Stimulated activated CD8-positive, alpha-beta memory T cell treated with anti-CD3 and anti-CD28 coated beads, Interleukin-12 subunit alpha, Interleukin-12 subunit beta, amount 100 ng/mL, for 1 hour (primary cell): ENCODE measurements around the gene GH2.
"Not testable (repeated sequence)": the region's sequence is repeated elsewhere in the genome, so short reads cannot be mapped to it uniquely, and the experiment has no call there.

Source experiments
- DNase-seq: peaks from one replicate; pipeline ENCODE4 v3.0.0-alpha.2; 2020; ENCODE audit warnings: low read depth

Gene GH2

DNA sequence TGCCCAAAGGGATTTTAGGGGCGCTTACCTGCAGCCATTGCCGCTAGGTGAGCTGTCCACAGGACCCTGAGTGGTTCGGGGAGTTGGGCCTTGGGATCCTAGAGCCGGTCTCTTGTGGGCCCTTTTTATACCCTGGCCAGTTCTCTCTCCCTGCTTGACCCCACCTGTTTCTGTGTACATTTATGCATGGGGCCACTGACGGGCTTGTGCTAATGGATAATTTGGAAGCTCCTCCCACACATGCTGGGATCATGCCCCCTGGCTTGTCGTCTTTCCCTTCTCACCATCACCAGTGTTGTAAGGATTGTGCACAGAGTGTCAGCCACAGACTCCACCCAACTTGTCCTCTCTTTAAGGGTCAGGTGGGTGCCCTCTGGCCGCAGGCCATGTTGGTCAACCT lies 8.2 kb downstream of the GH2 start, which contains the start of gene CSH2:
Gene CSH2 (minus strand): TSS at position 101 of the 400 bp plus-strand sequence. CDS start 63 bp downstream, at position 38.
- not testable (repeated sequence) for DNase-seq

DNA sequence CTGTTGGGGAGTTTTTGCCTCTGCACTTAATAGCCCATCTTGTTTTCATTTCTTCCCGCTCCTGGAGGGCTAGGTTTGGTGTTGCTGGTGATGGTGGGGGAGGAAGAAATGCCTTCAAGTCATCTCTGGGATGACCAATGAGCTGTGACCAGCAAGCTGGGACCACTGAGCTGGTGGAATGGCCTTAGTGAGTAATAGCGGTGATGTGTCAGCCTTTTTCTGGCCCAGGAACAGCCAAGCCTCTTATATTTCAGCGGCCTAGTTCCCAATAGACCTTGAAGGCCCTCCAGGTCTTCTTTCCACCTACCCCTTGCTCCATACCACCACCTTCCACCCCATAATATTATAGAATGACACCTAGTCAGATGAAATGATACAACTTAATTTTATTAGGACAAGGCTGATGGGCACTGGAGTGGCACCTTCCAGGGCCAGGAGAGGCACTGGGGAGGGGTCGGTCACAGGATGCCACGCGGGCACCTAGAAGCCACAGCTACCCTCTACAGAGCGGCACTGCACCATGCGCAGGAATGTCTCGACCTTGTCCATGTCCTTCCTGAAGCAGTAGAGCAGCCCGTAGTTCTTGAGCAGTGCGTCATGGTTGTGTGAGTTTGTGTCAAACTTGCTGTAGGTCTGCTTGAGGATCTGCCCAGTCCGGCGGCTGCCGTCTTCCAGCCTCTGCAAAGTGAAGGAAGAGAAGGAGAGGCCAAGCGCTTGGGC lies 9.9 kb downstream of the GH2 start:
- DNase-seq = not testable (repeated sequence)

DNA sequence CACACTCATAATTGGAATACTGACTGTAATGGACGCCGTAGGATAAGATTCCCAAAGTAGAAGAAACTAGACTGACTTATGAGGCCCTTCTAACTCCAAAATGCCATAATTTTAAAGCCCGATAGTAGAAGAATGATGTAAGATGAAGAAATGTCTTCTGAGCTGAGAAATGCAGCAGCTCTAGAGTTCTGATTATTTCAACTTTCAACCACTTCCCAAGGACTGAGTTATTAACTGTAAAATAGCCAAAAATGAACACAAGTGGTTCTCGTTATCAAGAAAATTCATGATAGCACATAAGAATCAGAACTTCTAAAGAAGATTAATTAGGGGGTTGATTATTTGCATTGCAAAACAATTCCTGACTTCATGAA lies 11.5 kb downstream of the GH2 start:
- DNase-seq = not testable (repeated sequence)

DNA sequence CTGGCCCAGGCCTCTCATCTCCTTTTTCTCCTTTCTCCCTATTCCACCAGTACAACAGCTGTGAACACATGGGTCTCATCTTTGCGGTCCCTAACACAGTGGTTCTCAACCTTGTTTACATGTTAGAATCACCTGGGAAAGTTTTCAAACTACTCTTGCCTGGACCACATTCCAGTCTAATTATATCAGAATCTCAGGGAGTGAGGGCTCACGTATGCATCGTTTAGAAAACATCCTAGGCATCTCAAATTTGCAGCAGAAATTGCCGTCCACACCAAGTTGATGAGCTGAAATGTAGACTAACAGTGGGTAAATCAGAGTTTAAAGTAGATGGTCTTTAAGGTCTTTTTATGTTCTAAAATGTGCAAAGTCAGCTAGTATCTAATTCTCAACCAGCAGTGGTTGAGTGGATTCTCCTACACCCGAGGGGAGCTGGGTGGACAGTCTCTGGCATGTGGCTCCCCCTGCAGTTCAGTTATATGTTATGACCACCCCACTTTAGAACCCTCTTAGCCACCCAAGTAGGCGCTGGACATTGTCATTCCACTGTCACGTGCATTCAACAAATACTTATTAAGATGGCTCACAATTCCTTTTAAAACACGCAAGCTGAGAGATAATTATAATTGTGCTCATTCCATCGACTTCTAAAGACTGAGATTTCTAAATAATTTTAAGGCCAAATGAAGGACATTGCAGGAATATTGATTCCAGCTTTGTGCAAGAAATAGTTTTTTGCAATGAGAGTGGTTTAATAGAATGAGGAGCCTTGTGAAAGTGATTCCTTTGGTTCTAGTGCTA lies 12.1 kb downstream of the GH2 start:
- DNase-seq = not testable (repeated sequence)

DNA sequence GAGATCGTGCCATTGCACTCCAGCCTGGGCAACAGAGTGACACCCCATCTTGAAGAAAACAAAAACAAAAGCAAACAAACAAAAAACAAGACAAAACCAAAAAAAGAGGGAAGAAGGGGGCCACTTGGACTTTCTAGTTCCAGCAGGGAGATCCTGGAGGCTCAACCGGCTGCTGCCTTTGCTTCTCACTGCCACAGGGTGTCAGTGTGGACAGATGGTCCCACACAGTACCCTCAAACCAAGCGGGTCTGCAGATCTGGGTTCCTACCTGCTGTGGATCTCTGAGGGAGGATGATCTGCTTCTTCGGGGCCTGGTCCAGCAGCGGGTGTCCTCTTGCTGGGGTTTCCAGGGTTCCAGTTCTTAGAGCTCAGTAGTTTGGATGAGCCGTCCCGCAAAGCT lies 15.1 kb downstream of the GH2 start:
- not testable (repeated sequence) for DNase-seq

DNA sequence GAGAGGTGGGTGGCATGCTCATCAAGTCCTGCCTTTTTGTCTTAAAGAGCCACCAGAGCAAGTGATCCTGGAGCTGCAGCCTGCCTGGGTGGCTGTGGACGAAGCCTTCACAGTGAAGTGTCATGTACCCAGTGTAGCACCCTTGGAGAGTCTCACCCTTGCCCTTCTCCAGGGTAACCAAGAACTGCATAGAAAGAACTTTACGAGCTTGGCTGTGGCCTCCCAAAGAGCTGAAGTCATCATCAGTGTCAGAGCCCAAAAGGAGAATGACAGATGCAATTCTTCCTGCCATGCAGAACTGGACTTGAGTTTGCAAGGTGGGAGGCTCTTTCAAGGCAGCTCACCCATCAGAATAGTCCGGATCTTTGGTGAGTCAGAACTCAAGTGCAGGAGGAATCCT lies 22.5 kb downstream of the GH2 start:
- no peak for DNase-seq

DNA sequence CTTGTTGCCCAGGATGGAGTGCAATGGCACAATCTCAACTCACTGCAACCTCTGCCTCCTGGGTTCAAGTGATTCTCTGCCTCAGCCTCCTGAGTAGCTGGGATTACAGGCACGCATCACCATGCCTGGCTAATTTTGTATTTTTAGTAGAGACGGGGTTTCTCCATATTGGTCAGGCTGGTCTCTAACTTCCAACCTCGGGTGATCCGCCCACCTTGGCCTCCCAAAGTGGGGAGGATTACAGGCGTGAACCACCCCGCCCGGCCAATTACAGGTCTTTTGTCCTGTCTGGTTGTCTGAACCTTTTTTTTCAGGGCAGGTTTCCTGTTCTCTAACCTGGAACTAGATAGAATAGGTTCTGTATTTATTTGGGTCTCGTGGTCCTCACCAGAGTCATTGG lies 25.3 kb downstream of the GH2 start:
- DNase-seq = not testable (repeated sequence)

DNA sequence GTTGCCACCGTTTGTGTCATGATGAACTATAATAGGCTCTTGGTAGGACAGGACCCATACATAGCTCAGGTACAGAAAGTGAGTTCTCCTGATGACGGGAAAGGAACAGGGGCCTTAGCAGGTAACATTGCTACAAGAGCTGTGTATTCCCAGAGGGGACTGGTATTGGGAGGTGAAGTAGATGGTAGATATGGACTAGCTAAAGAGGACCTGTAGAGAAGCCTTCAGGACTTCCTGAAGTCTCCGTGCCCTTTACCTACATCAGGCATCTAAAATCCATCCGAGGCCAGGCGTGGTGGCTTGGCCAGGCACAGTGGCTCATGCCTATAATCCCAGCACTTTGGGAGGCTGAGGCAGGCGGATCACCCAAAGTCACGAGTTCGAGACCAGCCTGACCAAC lies 26.6 kb downstream of the GH2 start:
- DNase-seq = no peak

DNA sequence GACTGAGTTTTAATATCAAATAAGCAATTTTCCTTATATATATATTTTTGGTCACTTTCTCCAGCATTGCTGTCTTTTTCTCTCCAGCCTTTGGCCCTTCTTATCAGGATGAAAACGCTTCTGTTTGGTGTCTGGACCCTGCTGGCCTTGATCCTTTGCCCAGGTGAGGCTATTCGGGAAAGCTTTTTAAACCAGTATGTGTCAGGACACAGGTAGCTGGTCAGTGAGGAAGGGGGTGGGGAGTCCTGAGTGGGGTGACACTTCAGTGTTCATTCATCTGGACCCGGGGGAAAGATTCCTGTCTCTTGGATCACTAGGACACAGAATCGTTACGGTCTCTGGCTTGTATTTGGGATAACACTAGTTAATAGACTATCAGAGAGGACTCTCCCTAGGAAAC lies 27.0 kb downstream of the GH2 start:
- no peak for DNase-seq

DNA sequence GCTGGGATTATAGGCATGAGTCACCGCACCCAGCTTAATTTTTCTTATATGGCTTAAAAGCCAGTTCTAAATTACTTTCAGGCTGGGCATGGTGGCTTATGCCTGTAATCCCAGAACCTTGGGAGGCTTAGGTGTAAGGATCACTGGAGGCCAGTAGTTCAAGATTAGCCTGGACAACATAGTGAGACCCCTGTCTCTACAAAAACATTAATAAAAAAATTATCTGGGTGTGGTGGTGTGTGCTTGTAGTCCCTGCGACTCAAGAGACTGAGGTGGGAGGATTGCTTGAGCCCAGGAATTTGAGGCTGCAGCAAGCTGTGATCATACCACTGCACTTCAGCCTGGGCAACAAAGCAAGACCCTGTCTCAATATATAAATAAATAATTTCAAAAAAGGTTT lies 28.5 kb downstream of the GH2 start:
- no peak for DNase-seq

DNA sequence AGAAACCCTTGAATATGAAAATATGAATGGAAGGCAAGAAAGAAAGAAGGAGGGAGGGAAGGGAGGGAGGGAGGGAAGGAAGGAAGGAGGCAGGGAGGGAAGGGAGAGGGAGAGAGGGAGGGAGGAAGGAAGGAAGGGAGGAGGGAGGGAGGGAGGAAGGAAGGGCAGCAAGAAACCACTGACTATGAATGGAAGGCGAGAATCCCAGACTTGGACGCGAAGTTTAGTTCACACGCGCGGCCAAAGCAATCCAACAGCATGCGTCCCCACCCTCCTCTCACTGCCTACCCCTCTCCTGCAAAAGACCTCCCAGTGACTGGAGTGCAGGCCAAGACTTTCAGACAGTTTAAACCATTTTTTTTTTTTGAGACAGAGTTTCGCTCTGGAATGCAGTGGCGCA lies 31.3 kb downstream of the GH2 start:
- no peak for DNase-seq

DNA sequence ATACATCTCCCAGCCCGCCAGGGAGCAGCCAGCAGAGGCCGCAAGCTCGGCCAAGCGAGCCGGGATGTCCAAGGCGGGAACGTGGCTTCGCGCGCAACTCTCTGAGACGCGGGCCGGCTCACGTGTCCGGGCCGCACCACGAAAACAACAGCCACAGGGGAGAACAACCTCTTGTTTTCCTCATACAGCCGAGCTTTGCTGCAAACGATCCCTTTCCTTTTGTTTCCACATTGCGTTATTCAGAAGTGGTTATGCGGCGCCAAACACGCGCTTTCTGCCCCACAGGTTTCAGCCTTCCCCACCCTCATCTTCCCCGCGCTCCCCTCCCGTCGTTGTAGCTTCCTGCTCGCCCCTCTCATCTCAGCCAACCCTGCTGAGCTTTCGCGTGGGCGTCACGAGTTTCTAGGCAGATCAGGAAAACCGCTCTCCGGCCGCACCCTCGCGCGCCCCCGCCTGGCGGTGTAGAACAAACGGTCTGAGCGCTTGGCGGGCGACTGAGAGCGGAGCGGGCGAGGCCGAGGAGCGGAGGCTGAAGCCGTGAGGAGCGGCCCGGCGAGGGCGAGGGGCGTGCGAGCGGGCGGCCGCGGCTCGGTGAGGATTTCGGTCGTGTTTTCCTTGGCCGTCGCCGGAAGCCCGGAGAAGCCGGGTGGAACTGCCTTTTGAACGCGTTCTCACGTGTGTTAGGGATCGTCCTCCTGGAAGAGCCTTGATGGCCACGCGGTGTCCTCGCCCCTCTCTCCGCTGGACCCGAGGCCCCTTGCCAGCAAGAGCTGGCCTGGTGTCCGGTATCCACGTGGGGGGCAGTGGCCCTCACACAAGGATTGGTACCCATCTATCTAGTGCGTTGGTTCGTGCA lies 32.7 kb downstream of the GH2 start:
- DNase-seq = peak; percentile 91

DNA sequence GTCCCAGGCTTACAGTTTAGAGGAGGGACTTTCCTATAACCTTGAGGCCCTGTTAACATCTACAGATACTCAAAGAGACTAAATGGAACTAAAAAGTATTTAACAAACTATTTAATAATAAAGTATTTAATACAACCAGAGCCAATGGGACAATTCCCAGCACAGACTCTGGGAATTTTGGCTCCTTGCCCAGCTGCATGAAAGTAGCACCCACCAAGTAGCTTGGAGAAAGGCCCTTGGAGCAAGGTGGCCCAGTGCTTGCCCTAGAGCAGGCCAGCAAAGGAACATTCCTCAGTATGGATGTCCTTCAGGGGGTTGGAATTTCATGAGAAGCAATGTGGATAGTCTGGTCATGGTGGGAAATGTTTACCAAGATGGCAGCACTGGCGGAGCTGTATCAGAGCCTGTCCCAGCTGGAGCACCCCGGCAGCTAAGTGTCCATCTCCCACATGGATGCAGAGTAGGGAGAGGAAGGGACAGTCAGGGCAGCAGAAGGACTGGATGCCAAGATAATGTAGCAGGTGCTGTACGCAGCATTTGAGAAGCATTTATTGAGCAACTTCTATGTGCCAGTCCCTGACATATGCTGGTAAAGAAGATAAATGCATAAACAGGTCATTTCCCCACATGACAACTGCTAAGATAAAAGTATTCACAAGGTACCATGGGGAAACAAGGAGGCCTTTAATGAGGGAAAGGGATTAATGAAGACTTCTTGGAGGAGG lies 34.1 kb downstream of the GH2 start:
- DNase-seq = no peak

DNA sequence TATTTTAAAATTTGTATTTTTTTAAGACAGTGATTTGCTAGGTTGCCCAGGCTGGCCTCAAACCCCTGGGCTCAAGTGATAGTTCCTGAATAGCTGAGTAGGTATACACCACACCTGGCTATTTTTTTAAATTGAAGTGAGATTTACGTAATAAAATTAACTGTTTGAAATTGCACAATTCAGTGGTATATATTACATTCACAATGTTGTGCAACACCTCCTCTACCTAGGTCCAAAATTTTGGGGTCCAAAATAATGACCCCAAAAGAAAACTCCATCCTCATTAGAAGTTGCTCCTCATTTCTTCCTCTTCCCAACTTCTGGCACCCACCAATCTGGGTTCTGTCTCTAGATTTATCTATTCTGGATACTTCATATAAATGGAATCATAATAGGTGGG lies 36.2 kb downstream of the GH2 start:
- no peak for DNase-seq

DNA sequence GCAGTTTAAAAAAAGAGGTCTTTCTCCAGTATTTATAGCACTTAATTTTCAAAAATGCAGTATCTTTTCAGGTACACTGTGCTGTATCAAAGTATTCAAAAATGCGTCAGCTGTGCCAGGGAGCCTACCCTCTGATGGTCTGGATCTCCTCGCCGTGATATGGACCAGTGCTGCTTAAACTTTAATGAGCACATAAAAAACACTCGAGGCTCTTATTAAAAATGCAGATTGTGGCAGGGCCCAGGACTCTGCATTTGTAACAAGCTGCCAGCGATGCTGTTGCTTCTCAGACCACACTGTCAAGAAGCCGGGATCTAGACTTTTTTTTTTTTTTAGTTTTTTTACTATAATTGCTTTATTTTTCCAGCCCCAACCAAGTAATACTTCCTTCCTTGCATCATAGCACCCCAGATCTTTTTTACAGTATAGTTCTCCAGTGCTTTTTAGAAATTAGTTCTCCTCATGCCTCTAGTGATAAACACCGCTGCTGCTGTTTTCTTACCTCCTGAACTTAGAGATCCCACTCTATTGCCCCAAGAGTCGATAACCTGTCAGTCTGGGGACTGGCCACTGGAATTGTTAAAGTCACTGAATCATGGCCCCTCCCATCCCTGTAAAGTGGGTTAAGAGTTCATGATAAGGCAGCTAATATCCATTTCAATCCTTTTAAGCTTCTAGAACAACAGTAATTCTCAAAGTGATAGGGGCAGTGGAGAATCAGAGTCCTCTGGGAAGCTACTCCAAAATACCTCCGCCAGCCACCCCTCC lies 37.6 kb downstream of the GH2 start:
- DNase-seq = no peak

DNA sequence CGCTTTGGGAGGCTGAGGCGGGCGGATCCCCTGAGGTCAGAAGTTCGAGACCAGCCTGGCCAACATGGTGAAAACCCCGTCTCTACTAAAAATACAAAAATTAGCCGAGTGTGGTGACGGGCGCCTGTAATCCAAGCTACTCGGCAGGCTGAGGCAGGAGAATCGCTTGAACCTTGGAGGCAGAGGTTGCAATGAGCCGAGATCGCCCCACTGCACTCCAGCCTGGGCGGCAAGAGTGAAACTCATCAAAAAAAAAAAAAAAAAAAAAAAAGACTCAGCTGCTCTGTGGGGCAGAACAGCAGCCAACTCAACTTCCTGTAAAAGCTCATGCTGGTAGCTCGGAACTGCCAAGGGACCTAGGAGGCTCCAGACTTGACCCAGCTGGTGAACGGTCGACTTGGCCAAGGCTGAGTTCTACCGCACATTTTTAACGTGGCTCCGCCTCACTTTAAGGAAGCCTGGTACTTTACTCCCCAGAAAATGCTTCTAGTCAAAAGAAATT lies 38.3 kb downstream of the GH2 start:
- not testable (repeated sequence) for DNase-seq

DNA sequence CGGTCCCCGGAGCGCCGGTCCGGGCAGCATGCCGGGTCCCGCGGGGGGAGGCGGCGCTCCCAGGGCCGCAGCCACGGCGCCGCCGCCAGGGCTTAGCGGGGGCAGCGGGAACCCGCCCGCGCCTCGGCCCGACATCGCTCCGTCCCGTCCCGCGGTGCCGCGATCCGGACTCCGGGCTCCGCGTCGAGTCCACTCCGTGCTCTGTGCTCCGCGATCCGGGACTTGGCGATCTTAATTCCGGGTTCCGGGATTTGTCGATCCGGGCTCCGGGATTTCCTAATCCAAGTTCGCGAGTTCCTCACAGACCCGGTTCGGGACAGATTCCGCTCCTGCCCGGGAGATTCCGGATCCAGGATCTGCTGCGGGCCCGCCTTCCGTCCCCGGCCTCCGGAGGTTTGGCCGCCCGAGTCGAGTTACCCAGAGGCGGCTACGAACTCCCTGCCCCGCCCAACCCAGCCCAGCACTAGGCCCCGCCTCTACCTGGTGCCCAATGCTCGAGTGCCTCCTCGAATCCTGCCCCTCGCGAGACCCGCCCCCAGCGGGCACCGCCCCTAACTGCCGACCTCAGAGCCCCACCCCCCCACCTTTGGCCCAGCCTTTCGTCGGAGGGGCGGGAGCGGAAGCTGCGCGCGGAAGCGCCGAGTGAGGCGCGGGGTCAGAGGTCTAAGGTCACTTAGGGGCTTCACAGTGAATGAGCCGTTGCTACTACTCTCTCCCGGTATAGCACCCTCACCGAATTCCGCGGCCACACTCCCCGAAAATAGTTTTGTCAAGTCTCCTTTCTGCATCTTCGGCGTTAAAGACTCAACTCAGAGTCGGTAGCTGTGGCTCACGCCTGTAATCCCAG lies 39.0 kb downstream of the GH2 start, which contains the start of gene SMARCD2:
Gene SMARCD2 (minus strand): TSS at position 146 of the 847 bp plus-strand sequence. CDS start 11 bp downstream, at position 135.
- DNase-seq = peak; percentile 97

DNA sequence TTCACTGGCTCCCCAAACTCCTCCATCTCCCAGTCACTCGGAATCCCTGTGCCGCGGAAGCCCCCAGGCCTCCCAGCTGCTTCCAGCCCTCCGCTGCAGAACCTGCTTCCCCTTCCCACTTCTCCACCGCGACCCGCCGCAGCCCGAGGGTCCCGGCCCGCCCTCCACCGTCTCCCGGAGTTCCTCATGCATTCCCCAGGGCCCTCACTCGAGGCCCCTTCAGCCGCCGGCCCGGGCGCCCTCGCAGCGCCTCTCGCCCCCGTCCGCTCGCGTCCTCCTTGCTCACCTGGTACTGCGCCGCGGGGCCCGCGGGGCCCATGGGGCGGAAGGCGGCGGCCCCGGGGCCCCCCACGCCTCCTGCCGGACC lies 39.6 kb downstream of the GH2 start:
- no peak for DNase-seq

DNA sequence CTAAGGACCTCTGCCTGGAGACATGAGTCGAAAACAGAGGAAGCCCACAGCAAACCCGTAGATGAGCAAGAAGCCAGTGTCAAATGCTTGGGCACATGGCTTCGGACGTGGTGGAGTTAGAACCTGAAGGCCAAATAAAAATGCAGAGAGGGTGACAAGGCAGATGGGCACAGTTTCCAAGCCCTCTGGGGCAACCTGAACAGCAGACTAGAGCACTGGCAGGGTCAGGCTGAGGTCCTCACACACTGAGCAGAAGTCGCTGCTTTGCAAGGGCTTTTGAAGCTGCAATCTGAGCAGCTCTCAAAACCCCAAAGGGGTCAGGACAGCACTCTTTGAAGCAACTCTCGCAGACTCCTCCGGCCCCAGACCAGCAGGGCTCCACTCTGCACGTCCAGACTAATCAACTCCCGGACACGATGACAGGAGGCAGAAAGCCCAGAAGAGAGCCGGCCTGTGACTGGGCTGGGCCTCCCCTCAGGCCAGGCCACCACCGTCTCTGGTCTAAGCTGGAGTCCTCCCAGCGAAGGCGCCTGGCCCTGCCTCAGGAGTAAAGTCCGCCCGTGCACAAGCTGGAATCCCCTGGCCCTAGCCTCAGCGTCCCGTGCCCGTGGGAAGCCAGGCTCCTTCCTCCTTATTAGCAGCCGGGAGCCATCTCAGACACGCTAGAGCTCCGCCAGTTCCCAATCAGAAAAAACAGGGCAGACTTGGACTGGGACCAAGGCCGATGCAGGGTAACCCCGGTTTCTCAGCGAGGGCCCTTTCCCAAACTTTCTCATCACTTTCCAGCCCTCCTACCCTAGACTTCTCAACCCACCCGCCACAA lies 40.2 kb downstream of the GH2 start:
- no peak for DNase-seq
